IMR-90 (cell line): ENCODE measurements around the gene ASB4. TPM values are rescaled to one million over a fixed set of nuclear protein-coding genes. Genes with fewer than 3 reads are reported as not detected.

Experiments used
- ATAC-seq: fragments of 200-7000 bp; cut with Tn5 transposase; 2 replicates; pipeline ENCODE4 v1.9.1; 2020; ENCODE audit warnings: low read depth, mild to moderate bottlenecking, moderate library complexity
- BruUV-seq: library from RNA; stranded (reverse); fragments of 400-500 nt; replicated peaks from 2 replicates; lab custom pipeline; 2021; lab: Mats Ljungman, UMichigan
- CTCF ChIA-PET: fragments of 300-600 bp; formaldehyde crosslinking; extraction: SDS; loops from one replicate; lab custom pipeline; 2021; ENCODE audit warnings: antibody characterized with exemption; lab: Yijun Ruan, JAX
- POLR2A ChIA-PET: fragments of 300-600 bp; sonication (Branson Sonifier 250); formaldehyde crosslinking; loops from one replicate; lab custom pipeline; 2022; ENCODE audit warnings: antibody characterized with exemption; ENCODE audit not compliant: unreplicated experiment; lab: Charles Lee
- DNase-seq: peaks from one replicate; pipeline ENCODE4 v3.0.0; 2013
- H2AFZ ChIP-seq: replicated peaks from 2 replicates; pipeline ENCODE3; 2013; ENCODE audit warnings: low read length, mild to moderate bottlenecking; ENCODE audit not compliant: poor library complexity
- H2AK5ac ChIP-seq: 2 replicates; pipeline ENCODE4 v1.6.1; 2013; ENCODE audit warnings: low read depth, low read length, inconsistent platforms
- H2AK9ac ChIP-seq: replicated peaks from 2 replicates; pipeline ENCODE3; 2013; ENCODE audit warnings: mild to moderate bottlenecking, low read depth, low read length, moderate library complexity; ENCODE audit not compliant: poor library complexity
- H2BK120ac ChIP-seq: 2 replicates; pipeline ENCODE4 v1.6.1; 2013; ENCODE audit warnings: low read depth, low read length, inconsistent platforms
- H2BK15ac ChIP-seq: 3 replicates; pipeline ENCODE4 v1.6.1; 2013; ENCODE audit warnings: low read depth, low read length, inconsistent platforms
- H2BK20ac ChIP-seq: 2 replicates; pipeline ENCODE4 v1.6.1; 2013; ENCODE audit warnings: low read depth, mild to moderate bottlenecking, inconsistent platforms, low read length, moderate library complexity
- H2BK5ac ChIP-seq: 2 replicates; pipeline ENCODE4 v1.6.1; 2013; ENCODE audit warnings: mild to moderate bottlenecking, low read depth, low read length, inconsistent platforms; ENCODE audit not compliant: poor library complexity, severe bottlenecking
- H3K14ac ChIP-seq: replicated peaks from 2 replicates; pipeline ENCODE4 v1.6.1; 2013; ENCODE audit warnings: low read depth, low read length, inconsistent platforms
- H3K18ac ChIP-seq: 2 replicates; pipeline ENCODE4 v1.6.1; 2013; ENCODE audit warnings: low read depth, low read length, control low read depth
- H3K23ac ChIP-seq: 2 replicates; pipeline ENCODE4 v1.6.1; 2013; ENCODE audit warnings: low read depth, low read length, inconsistent platforms
- H3K27ac ChIP-seq: 2 replicates; pipeline ENCODE4 v1.5.1; 2013; ENCODE audit warnings: mild to moderate bottlenecking, control low read depth, low read length; ENCODE audit not compliant: insufficient read depth
- H3K27me3 ChIP-seq: 2 replicates; pipeline ENCODE4 v1.6.1; 2013; ENCODE audit warnings: low read length; ENCODE audit not compliant: control insufficient read depth, insufficient read depth
- H3K36me3 ChIP-seq: 2 replicates; pipeline ENCODE4 v1.6.1; 2013; ENCODE audit warnings: low read length, mixed read lengths; ENCODE audit not compliant: control insufficient read depth, insufficient read depth
- H3K4ac ChIP-seq: 2 replicates; pipeline ENCODE4 v1.6.1; 2013; ENCODE audit warnings: low read depth, low read length, inconsistent platforms
- H3K4me1 ChIP-seq: 2 replicates; pipeline ENCODE4 v1.6.1; 2013; ENCODE audit warnings: low read length, mixed read lengths; ENCODE audit not compliant: control insufficient read depth, insufficient read depth
- H3K4me2 ChIP-seq: 2 replicates; pipeline ENCODE4 v1.6.1; 2013; ENCODE audit warnings: low read depth, mild to moderate bottlenecking, control low read depth, low read length, moderate library complexity
- H3K4me3 ChIP-seq: 2 replicates; pipeline ENCODE4 v1.5.1; 2013; ENCODE audit warnings: low read depth, mild to moderate bottlenecking, control low read depth, low read length, moderate library complexity; ENCODE audit not compliant: insufficient read depth
- H3K56ac ChIP-seq: 2 replicates; pipeline ENCODE4 v1.6.1; 2013; ENCODE audit warnings: low read length, inconsistent platforms; ENCODE audit not compliant: insufficient read depth; ENCODE audit errors: extremely low read depth
- H3K79me1 ChIP-seq, 2 experiments: 2 replicates each; pipeline ENCODE4 v1.6.1; 2013; ENCODE audit warnings: low read length in 2 of 2, inconsistent platforms in 1 of 2, low read depth in 1 of 2
- H3K9ac ChIP-seq: 2 replicates; pipeline ENCODE4 v1.6.1; 2013; ENCODE audit warnings: low read depth, low read length, control low read depth
- H3K9me1 ChIP-seq: 2 replicates; pipeline ENCODE4 v1.6.1; 2013; ENCODE audit warnings: low read length, inconsistent platforms; ENCODE audit not compliant: insufficient read depth
- H3K9me3 ChIP-seq: 2 replicates; pipeline ENCODE4 v1.6.1; 2013; ENCODE audit warnings: low read length; ENCODE audit not compliant: control insufficient read depth, insufficient read depth
- H4K20me1 ChIP-seq: 2 replicates; pipeline ENCODE4 v1.6.1; 2013; ENCODE audit warnings: low read length, inconsistent platforms; ENCODE audit not compliant: insufficient read depth
- H4K5ac ChIP-seq: 2 replicates; pipeline ENCODE4 v1.6.1; 2013; ENCODE audit warnings: mild to moderate bottlenecking, low read depth, low read length, control low read depth
- H4K8ac ChIP-seq, 2 experiments: 2 replicates each; pipeline ENCODE4 v1.6.1; 2013; ENCODE audit warnings: low read depth in 2 of 2, low read length in 2 of 2, control low read depth in 1 of 2, inconsistent platforms in 1 of 2
- H4K91ac ChIP-seq: 2 replicates; pipeline ENCODE4 v1.6.1; 2013; ENCODE audit warnings: low read depth, low read length, inconsistent platforms; ENCODE audit not compliant: insufficient read depth
- BHLHE40 ChIP-seq: fragments of 150-350 bp; IDR thresholded peaks from 2 replicates; pipeline ENCODE4 v1.6.1; 2016; ENCODE audit warnings: mild to moderate bottlenecking, low read depth, low read length
- CEBPB ChIP-seq: IDR thresholded peaks from 2 replicates; pipeline ENCODE4 v1.6.1; 2012; ENCODE audit warnings: low read depth, low read length, improper control_type of control experiment
- CHD1 ChIP-seq: IDR thresholded peaks from 2 replicates; pipeline ENCODE4 v1.6.1; 2012; ENCODE audit warnings: low read depth, low read length, improper control_type of control experiment
- FOS ChIP-seq: fragments of 150-350 bp; IDR thresholded peaks from 2 replicates; pipeline ENCODE4 v1.6.1; 2016; ENCODE audit warnings: low read depth, low read length
- MAFK ChIP-seq: IDR thresholded peaks from 2 replicates; pipeline ENCODE4 v1.6.1; 2012; ENCODE audit warnings: low read depth, low read length, improper control_type of control experiment
- MAZ ChIP-seq: IDR thresholded peaks from 2 replicates; pipeline ENCODE4 v1.6.1; 2012; ENCODE audit warnings: low read depth, mild to moderate bottlenecking, low read length, improper control_type of control experiment, moderate library complexity, borderline replicate concordance
- MXI1 ChIP-seq: IDR thresholded peaks from 2 replicates; pipeline ENCODE4 v1.6.1; 2012; ENCODE audit warnings: low read depth, mild to moderate bottlenecking, low read length, moderate library complexity, borderline replicate concordance
- NFE2L2 ChIP-seq: fragments of 150-350 bp; IDR thresholded peaks from 2 replicates; pipeline ENCODE4 v1.6.1; 2016; ENCODE audit warnings: low read depth, mild to moderate bottlenecking, low read length
- RAD21 ChIP-seq: IDR thresholded peaks from 2 replicates; pipeline ENCODE4 v1.6.1; 2012; ENCODE audit warnings: low read length, improper control_type of control experiment
- RCOR1 ChIP-seq: IDR thresholded peaks from 2 replicates; pipeline ENCODE4 v1.6.1; 2012; ENCODE audit warnings: mild to moderate bottlenecking, low read length, improper control_type of control experiment; ENCODE audit not compliant: insufficient replicate concordance
- RFX5 ChIP-seq: IDR thresholded peaks from 2 replicates; pipeline ENCODE4 v1.8.0; 2012; ENCODE audit warnings: low read depth, mild to moderate bottlenecking, low read length, moderate library complexity
- USF2 ChIP-seq: fragments of 150-350 bp; IDR thresholded peaks from 2 replicates; pipeline ENCODE4 v1.6.1; 2017; ENCODE audit warnings: mild to moderate bottlenecking, antibody characterized with exemption, low read length, low read depth
- WGBS, 2 experiments: methylation state at CpG; one replicate each; pipeline versions ENCODE4 v1.1.5 to v1.1.7; 2013; ENCODE audit warnings: missing lambda C conversion rate in 2 of 2; ENCODE audit not compliant: insufficient read length in 1 of 2; ENCODE audit errors: extremely low coverage in 2 of 2; 5-methylcytosine and 5-hydroxymethylcytosine counted together
- dilution Hi-C: fragments of 300-500 bp; cut with HindIII; formaldehyde crosslinking; loops from one replicate; pipeline ENCODE4 v1.14.3; 2018; ENCODE audit warnings: low sequenced_read_pairs; ENCODE audit not compliant: unreplicated experiment
- in situ Hi-C: fragments of 300-500 bp; cut with MboI; formaldehyde crosslinking; loops from 3 replicates; pipeline ENCODE4 v1.14.3; 2019; ENCODE audit warnings: low sequenced_read_pairs, inconsistent platforms, mixed read lengths
- intact Hi-C: fragments of 100-400 bp; cut with micrococcal nuclease; formaldehyde crosslinking; loops from 2 replicates; pipeline ENCODE4 v1.10.0; 2022
- polyA plus RNA-seq, 3 experiments: library from polyadenylated mRNA; depleted of rRNA; stranded (reverse); fragments of >200 nt; gene quantifications; 2 replicates each; pipeline ENCODE4 v1.2.3, GENCODE V29; 2012; ENCODE audit warnings: low replicate concordance in 1 of 3
- total RNA-seq: library from RNA; depleted of rRNA; stranded (reverse); fragments of >200 nt; gene quantifications from 2 replicates; pipeline ENCODE4 v1.2.3, GENCODE V29; 2012
- TF ChIP-seq, protein P1 (sequence below): fragments of 150-350 bp; IDR thresholded peaks from 2 replicates; pipeline ENCODE4 v1.6.1; 2016; ENCODE audit warnings: low read depth, mild to moderate bottlenecking, low read length, moderate library complexity, borderline replicate concordance
- TF ChIP-seq, protein P2 (sequence below): conservative IDR thresholded peaks from 2 replicates; pipeline ENCODE4 v1.5.1; 2012; ENCODE audit warnings: mild to moderate bottlenecking, low read depth, low read length, improper control_type of control experiment

ASB4 gene
- total and polyA plus RNA-seq, 2 of the 4 experiments (the other 2 are of a cell fraction): not detected

- Histone ChIP-seq H3K18ac (no peak overlapping the region), H3K56ac (no peak overlapping the region), H3K23ac (no peak overlapping the region), H3K4me3 (no peak overlapping the region), H3K36me3 (peaks cover 1% of the 10 kb centered on the region; the same call in 1 of the 2 replicates), H2AK9ac (no peak overlapping the region), H3K4ac (no peak overlapping the region), H2BK5ac (no peak overlapping the region), H2BK20ac (no peak overlapping the region), H4K20me1 (no peaks in the 10 kb centered on the region), H3K27ac (no peak overlapping the region), H3K4me2 (no peak overlapping the region), H3K27me3 (no peaks in the 10 kb centered on the region), H3K4me1 (no peaks in the 10 kb centered on the region), H3K9me3 (no peaks in the 10 kb centered on the region), H3K9ac (no peak overlapping the region), H4K91ac (no peak overlapping the region), H3K14ac (no peak overlapping the region), H3K79me1 (no peaks in the 10 kb centered on the region), H3K9me1 (peaks cover 2% of the 10 kb centered on the region; the same call in 1 of the 2 replicates), H4K8ac (no peak overlapping the region), H2AK5ac (no peak overlapping the region), H2BK120ac (no peak overlapping the region), H4K5ac (no peak overlapping the region), H2AFZ (no peak overlapping the region), H2BK15ac (no peak overlapping the region)
- ATAC-seq (no peak), DNase-seq (no peak)
- in situ Hi-C loops (no loop called here), intact Hi-C loops (loop anchor here (2.0 kb wide), 1 partner anchor 32 kb away; no protein-coding TSS in a partner anchor), dilution Hi-C loops (no loop called here)
- ChIA-PET CTCF (no interaction called here), POLR2A (no interaction called here)
- no CpG with 5 or more reads among the region's 4 CpGs for WGBS, 2 experiments
- BruUV-seq: no TSS peak
- no peak for TF ChIP-seq BHLHE40
- no peak for TF ChIP-seq FOS
- no peak for TF ChIP-seq RCOR1
- TF ChIP-seq MAZ: no peak
- TF ChIP-seq RAD21: no peak
- TF ChIP-seq, protein P1, sequence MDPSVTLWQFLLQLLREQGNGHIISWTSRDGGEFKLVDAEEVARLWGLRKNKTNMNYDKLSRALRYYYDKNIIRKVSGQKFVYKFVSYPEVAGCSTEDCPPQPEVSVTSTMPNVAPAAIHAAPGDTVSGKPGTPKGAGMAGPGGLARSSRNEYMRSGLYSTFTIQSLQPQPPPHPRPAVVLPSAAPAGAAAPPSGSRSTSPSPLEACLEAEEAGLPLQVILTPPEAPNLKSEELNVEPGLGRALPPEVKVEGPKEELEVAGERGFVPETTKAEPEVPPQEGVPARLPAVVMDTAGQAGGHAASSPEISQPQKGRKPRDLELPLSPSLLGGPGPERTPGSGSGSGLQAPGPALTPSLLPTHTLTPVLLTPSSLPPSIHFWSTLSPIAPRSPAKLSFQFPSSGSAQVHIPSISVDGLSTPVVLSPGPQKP: no peak
- no peak for TF ChIP-seq MAFK
- TF ChIP-seq MXI1: no peak
- TF ChIP-seq CHD1: no peak
- TF ChIP-seq, protein P2, sequence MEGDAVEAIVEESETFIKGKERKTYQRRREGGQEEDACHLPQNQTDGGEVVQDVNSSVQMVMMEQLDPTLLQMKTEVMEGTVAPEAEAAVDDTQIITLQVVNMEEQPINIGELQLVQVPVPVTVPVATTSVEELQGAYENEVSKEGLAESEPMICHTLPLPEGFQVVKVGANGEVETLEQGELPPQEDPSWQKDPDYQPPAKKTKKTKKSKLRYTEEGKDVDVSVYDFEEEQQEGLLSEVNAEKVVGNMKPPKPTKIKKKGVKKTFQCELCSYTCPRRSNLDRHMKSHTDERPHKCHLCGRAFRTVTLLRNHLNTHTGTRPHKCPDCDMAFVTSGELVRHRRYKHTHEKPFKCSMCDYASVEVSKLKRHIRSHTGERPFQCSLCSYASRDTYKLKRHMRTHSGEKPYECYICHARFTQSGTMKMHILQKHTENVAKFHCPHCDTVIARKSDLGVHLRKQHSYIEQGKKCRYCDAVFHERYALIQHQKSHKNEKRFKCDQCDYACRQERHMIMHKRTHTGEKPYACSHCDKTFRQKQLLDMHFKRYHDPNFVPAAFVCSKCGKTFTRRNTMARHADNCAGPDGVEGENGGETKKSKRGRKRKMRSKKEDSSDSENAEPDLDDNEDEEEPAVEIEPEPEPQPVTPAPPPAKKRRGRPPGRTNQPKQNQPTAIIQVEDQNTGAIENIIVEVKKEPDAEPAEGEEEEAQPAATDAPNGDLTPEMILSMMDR: no peak
- no peak for TF ChIP-seq USF2
- no peak for TF ChIP-seq RFX5
- no peak for TF ChIP-seq NFE2L2
- TF ChIP-seq CEBPB: no peak
Measured at GRCh38 chr7:95582578-95583293, 97.0 kb downstream of the ASB4 start.
